H1 (cell line): ENCODE measurements around the gene PRADC1. TPM values are rescaled to one million over a fixed set of nuclear protein-coding genes. Genes with fewer than 3 reads are reported as not detected.

Experiments
- CTCF ChIA-PET: fragments of 300-600 bp; sonication (Branson Sonifier 250); formaldehyde crosslinking; loops from one replicate; lab custom pipeline; 2021; ENCODE audit not compliant: partially characterized antibody; lab: Charles Lee
- POLR2A ChIA-PET: fragments of 300-600 bp; sonication (Branson Sonifier 250); formaldehyde crosslinking; loops from one replicate; lab custom pipeline; 2021; ENCODE audit warnings: inconsistent platforms; ENCODE audit not compliant: partially characterized antibody; lab: Charles Lee
- DNase-seq, 2 experiments: peaks; one replicate each; pipeline versions ENCODE4 v3.0.0 to v3.0.0-alpha.2; 2010 to 2022; ENCODE audit warnings: low spot score in 2 of 2, low read depth in 1 of 2, mixed read lengths in 1 of 2
- FAIRE-seq: peaks from 2 replicates; lab custom pipeline; 2011; peaks lifted over from hg19 to GRCh38; lab: Jason Lieb, UNC
- H2AFZ ChIP-seq: 2 replicates; pipeline ENCODE4 v1.8.1; 2012; ENCODE audit warnings: low read length, inconsistent platforms
- H2AK5ac ChIP-seq: 2 replicates; pipeline ENCODE4 v1.6.1; 2013; ENCODE audit warnings: low read depth, low read length
- H2BK120ac ChIP-seq: replicated peaks from 2 replicates; pipeline ENCODE3; 2013; ENCODE audit warnings: low read depth, low read length, inconsistent platforms
- H2BK12ac ChIP-seq: 2 replicates; pipeline ENCODE4 v1.6.1; 2013; ENCODE audit warnings: low read depth, low read length
- H2BK15ac ChIP-seq: 2 replicates; pipeline ENCODE4 v1.6.1; 2013; ENCODE audit warnings: low read length
- H2BK20ac ChIP-seq: 2 replicates; pipeline ENCODE4 v1.6.1; 2013; ENCODE audit warnings: low read length
- H2BK5ac ChIP-seq: 2 replicates; pipeline ENCODE4 v1.6.1; 2013; ENCODE audit warnings: low read depth, low read length
- H3K14ac ChIP-seq: 2 replicates; pipeline ENCODE4 v1.6.1; 2013; ENCODE audit warnings: inconsistent platforms; ENCODE audit not compliant: insufficient read length
- H3K18ac ChIP-seq: 2 replicates; pipeline ENCODE4 v1.6.1; 2013; ENCODE audit warnings: low read length; ENCODE audit errors: extremely low read depth
- H3K23ac ChIP-seq: 2 replicates; pipeline ENCODE4 v1.6.1; 2013; ENCODE audit warnings: inconsistent platforms; ENCODE audit not compliant: insufficient read length
- H3K23me2 ChIP-seq: 2 replicates; pipeline ENCODE4 v1.6.1; 2013; ENCODE audit warnings: low read depth, low read length
- H3K27ac ChIP-seq: 2 replicates; pipeline ENCODE4 v1.6.1; 2011; ENCODE audit warnings: low read depth, low read length, inconsistent platforms
- H3K27me3 ChIP-seq, 4 experiments: replicated peaks in 1 of 4; 1 replicate in 1 of 4; 2 replicates in 3 of 4; pipeline versions ENCODE4 v1.6.1 to v1.8.1; 2011 to 2013; ENCODE audit warnings: low read length in 3 of 4, mild to moderate bottlenecking in 3 of 4, inconsistent platforms in 2 of 4, mixed read lengths in 2 of 4, moderate library complexity in 1 of 4; ENCODE audit not compliant: control insufficient read depth in 3 of 4, insufficient read depth in 3 of 4; ENCODE audit errors: extremely low read depth in 1 of 4
- H3K36me3 ChIP-seq, 4 experiments: 2 replicates each; pipeline versions ENCODE4 v1.6.1 to v1.8.1; 2011 to 2013; ENCODE audit warnings: mild to moderate bottlenecking in 4 of 4, low read length in 3 of 4, moderate library complexity in 2 of 4, control low read depth in 1 of 4, inconsistent platforms in 1 of 4; ENCODE audit not compliant: insufficient read depth in 4 of 4, control insufficient read depth in 2 of 4
- H3K4ac ChIP-seq: replicated peaks from 2 replicates; pipeline ENCODE3; 2013; ENCODE audit warnings: low read length, low read depth, mixed read lengths, inconsistent platforms; ENCODE audit not compliant: insufficient read length
- H3K4me1 ChIP-seq, 4 experiments: replicated peaks in 1 of 4; 1 replicate in 1 of 4; 2 replicates in 3 of 4; pipeline versions ENCODE4 v1.6.1 to v1.8.1; 2011 to 2013; ENCODE audit warnings: low read length in 3 of 4, inconsistent platforms in 2 of 4, mixed read lengths in 1 of 4; ENCODE audit not compliant: insufficient read depth in 4 of 4, control insufficient read depth in 3 of 4
- H3K4me2 ChIP-seq, 2 experiments: 2 replicates each; pipeline versions ENCODE4 v1.6.1 to v1.8.1; 2011 to 2013; ENCODE audit warnings: low read depth in 2 of 2, low read length in 2 of 2, control low read depth in 1 of 2, inconsistent platforms in 1 of 2, mild to moderate bottlenecking in 1 of 2; ENCODE audit not compliant: insufficient read depth in 1 of 2
- H3K4me3 ChIP-seq, 4 experiments: fragments of 200-600, 300-600 bp in 1 of 4; sonication (generic), shearing (Covaris generic), sonication (Bioruptor Twin) in 1 of 4; 2 replicates each; pipeline versions ENCODE4 v1.5.1 to v1.8.1; 2011 to 2016; ENCODE audit warnings: low read length in 4 of 4, low read depth in 3 of 4, control low read depth in 2 of 4, inconsistent platforms in 2 of 4, mild to moderate bottlenecking in 2 of 4, mixed read lengths in 1 of 4, moderate library complexity in 1 of 4; ENCODE audit not compliant: insufficient read depth in 2 of 4; ENCODE audit errors: extremely low read depth in 1 of 4
- H3K56ac ChIP-seq: replicated peaks from 2 replicates; pipeline ENCODE3; 2013; ENCODE audit warnings: low read depth, mild to moderate bottlenecking, mixed read lengths, low read length, inconsistent platforms; ENCODE audit not compliant: insufficient read length
- H3K79me1 ChIP-seq: 2 replicates; pipeline ENCODE4 v1.6.1; 2013; ENCODE audit warnings: low read depth, low read length, control low read depth
- H3K79me2 ChIP-seq, 2 experiments: 2 replicates each; pipeline versions ENCODE4 v1.6.1 to v1.8.1; 2012 to 2013; ENCODE audit warnings: low read length in 2 of 2, mild to moderate bottlenecking in 2 of 2, inconsistent platforms in 1 of 2; ENCODE audit not compliant: insufficient read depth in 2 of 2, control insufficient read depth in 1 of 2
- H3K9ac ChIP-seq, 4 experiments: replicated peaks in 1 of 4; 1 replicate in 1 of 4; 2 replicates in 3 of 4; pipeline versions ENCODE4 v1.6.1 to v1.8.1; 2011 to 2013; ENCODE audit warnings: low read depth in 3 of 4, low read length in 3 of 4, control low read depth in 2 of 4, mild to moderate bottlenecking in 2 of 4, moderate library complexity in 2 of 4, inconsistent platforms in 1 of 4; ENCODE audit errors: extremely low read depth in 1 of 4
- H3K9me3 ChIP-seq, 2 experiments: 2 replicates each; pipeline versions ENCODE4 v1.6.1 to v1.8.1; 2012 to 2013; ENCODE audit warnings: mild to moderate bottlenecking in 2 of 2, moderate library complexity in 2 of 2, control low read depth in 1 of 2, inconsistent platforms in 1 of 2, low read depth in 1 of 2, low read length in 1 of 2, mixed read lengths in 1 of 2; ENCODE audit not compliant: insufficient read depth in 2 of 2
- H4K20me1 ChIP-seq, 2 experiments: replicated peaks in 1 of 2; 2 replicates each; pipeline versions ENCODE3 to v1.8.1; 2011 to 2013; ENCODE audit warnings: inconsistent platforms in 2 of 2, low read length in 2 of 2, mild to moderate bottlenecking in 1 of 2; ENCODE audit not compliant: insufficient read depth in 2 of 2, control insufficient read depth in 1 of 2
- H4K5ac ChIP-seq: 2 replicates; pipeline ENCODE4 v1.6.1; 2013; ENCODE audit warnings: low read length, low read depth, mixed read lengths, inconsistent platforms; ENCODE audit not compliant: insufficient read length
- H4K8ac ChIP-seq: 2 replicates; pipeline ENCODE4 v1.8.0; 2013; ENCODE audit warnings: mild to moderate bottlenecking, moderate library complexity, low read length, inconsistent platforms; ENCODE audit not compliant: insufficient read depth; ENCODE audit errors: extremely low read depth
- H4K91ac ChIP-seq: replicated peaks from 2 replicates; pipeline ENCODE3; 2013; ENCODE audit warnings: low read length, mixed read lengths, inconsistent platforms; ENCODE audit not compliant: insufficient read length
- CEBPB ChIP-seq: IDR thresholded peaks from 2 replicates; pipeline ENCODE4 v1.6.1; 2012; ENCODE audit warnings: low read depth, low read length
- E2F6 ChIP-seq: IDR thresholded peaks from 2 replicates; pipeline ENCODE4 v1.6.1; 2012; ENCODE audit warnings: inconsistent platforms
- GABPA ChIP-seq: IDR thresholded peaks from 2 replicates; pipeline ENCODE4 v1.6.1; 2011; ENCODE audit warnings: mild to moderate bottlenecking, low read length, moderate library complexity, borderline replicate concordance; ENCODE audit not compliant: insufficient read depth
- JUND ChIP-seq: IDR thresholded peaks from 2 replicates; pipeline ENCODE4 v1.6.1; 2011; ENCODE audit warnings: mild to moderate bottlenecking, improper control_type of control experiment, low read length
- NANOG ChIP-seq: IDR thresholded peaks from 2 replicates; pipeline ENCODE4 v1.6.1; 2011; ENCODE audit warnings: low read length, low read depth, mild to moderate bottlenecking, inconsistent platforms; ENCODE audit not compliant: insufficient read depth, poor library complexity, severe bottlenecking
- PHF8 ChIP-seq: fragments of 200-600 bp; sonication (generic); conservative IDR thresholded peaks from 2 replicates; pipeline ENCODE4 v1.7.1; 2012; ENCODE audit warnings: low read depth, mild to moderate bottlenecking, inconsistent platforms, low read length, moderate library complexity
- POLR2A ChIP-seq, 2 experiments: IDR thresholded peaks; 1 replicate in 1 of 2; 2 replicates in 1 of 2; pipeline ENCODE4 v1.6.1; 2011; ENCODE audit warnings: low read depth in 2 of 2, low read length in 2 of 2, mild to moderate bottlenecking in 2 of 2; ENCODE audit errors: control extremely low read depth in 1 of 2
- POU5F1 ChIP-seq: IDR thresholded peaks from 2 replicates; pipeline ENCODE4 v1.6.1; 2011; ENCODE audit warnings: low read depth, mild to moderate bottlenecking, low read length, moderate library complexity
- RFX5 ChIP-seq: IDR thresholded peaks from 2 replicates; pipeline ENCODE4 v1.6.1; 2011; ENCODE audit warnings: low read depth, low read length, improper control_type of control experiment, borderline replicate concordance
- SIX5 ChIP-seq: IDR thresholded peaks from 2 replicates; pipeline ENCODE4 v1.6.1; 2011; ENCODE audit warnings: mild to moderate bottlenecking, low read depth, low read length
- TBP ChIP-seq: IDR thresholded peaks from 2 replicates; pipeline ENCODE4 v1.6.1; 2011; ENCODE audit warnings: low read depth, low read length, improper control_type of control experiment
- USF2 ChIP-seq: IDR thresholded peaks from 2 replicates; pipeline ENCODE4 v1.6.1; 2011; ENCODE audit warnings: low read length, improper control_type of control experiment
- WGBS, 2 experiments: shearing (Covaris generic) in 1 of 2; methylation state at CpG; one replicate each; pipeline versions ENCODE4 v1.1.6 to v1.1.7; 2013 to 2015; ENCODE audit warnings: low lambda C conversion rate in 2 of 2, mixed read lengths in 2 of 2, inconsistent platforms in 1 of 2, low coverage in 1 of 2, missing lambda C conversion rate in 1 of 2; ENCODE audit not compliant: insufficient replicate concordance in 2 of 2, insufficient coverage in 1 of 2, insufficient read length in 1 of 2; ENCODE audit errors: extremely low coverage in 1 of 2, missing lambda C conversion rate in 1 of 2; 5-methylcytosine and 5-hydroxymethylcytosine counted together
- polyA plus RNA-seq, 7 experiments: library from polyadenylated mRNA; depleted of rRNA in 3 of 7; stranded (reverse) in 5 of 7; unstranded in 2 of 7; fragments of >200 nt in 5 of 7; fragments of 200-250 nt in 2 of 7; gene quantifications; 1 replicate in 5 of 7; 2 replicates in 1 of 7; 4 replicates in 1 of 7; pipeline versions ENCODE4 v1.2.1 to v1.2.3, GENCODE V29; 2011 to 2013; ENCODE audit warnings: missing spikeins in 2 of 7, mixed read lengths in 2 of 7
- total RNA-seq: library from RNA; stranded (reverse); fragmentation: NEBNext Ultra II Directional; extraction: Animal tissue kit (Norgen Biotek cat#: 25700); gene quantifications from 2 replicates; pipeline ENCODE4 v1.2.1, GENCODE V29; 2021

The PRADC1 gene
- total and polyA plus RNA-seq, 2 of the 8 experiments (the other 6 are each of a cell fraction or from before 2014, with no cell fraction given) = 8.9 to 13.1 TPM

GRCh38 chr2:73210696-73211095 lies 22.3 kb downstream of the PRADC1 start:
- FAIRE-seq = no peak
- 87% methylated on average over 6 of the region's 6 CpGs; no CpG with 5 or more reads in 1 of the 2 experiments for WGBS, 2 experiments
- TF ChIP-seq CEBPB (no peak), RFX5 (no peak), NANOG (no peak), TBP (no peak), E2F6 (no peak), POU5F1 (no peak), SIX5 (no peak), USF2 (no peak), GABPA (no peak), PHF8 (no peak), POLR2A (IDR thresholded peaks at IDR 0.05; ENCODE audit: control extremely low read depth in 1 of 2, low read depth in 2 of 2, low read length in 2 of 2) (no peak), JUND (no peak)

More at GRCh38 chr2:73210696-73211095, 22.3 kb downstream of the PRADC1 start:
- Histone ChIP-seq H2AK5ac (no peak overlapping the region), H4K8ac (no peak overlapping the region; the same call in 1 of the 2 replicates), H3K4me1 (peaks cover 0 to 3% (median 2%) of the 10 kb centered on the region in 4 experiments; a peak in 3 of 7 replicates), H2BK20ac (no peak overlapping the region), H3K36me3 (no peaks in the 10 kb centered on the region), H3K9ac (no peak overlapping the region), H3K4me3 (no peak overlapping the region), H3K27me3 (peaks cover 0 to 4% (median 2%) of the 10 kb centered on the region in 4 experiments; a peak in 1 of 7 replicates), H3K23ac (no peak overlapping the region), H2BK15ac (no peak overlapping the region), H3K4me2 (no peak overlapping the region), H4K20me1 (no peaks in the 10 kb centered on the region), H3K14ac (no peak overlapping the region), H3K9me3 (no peaks in the 10 kb centered on the region), H3K4ac (no peak overlapping the region), H3K23me2 (peaks cover 3% of the 10 kb centered on the region; the same call in 1 of the 2 replicates), H2BK12ac (no peak overlapping the region), H3K79me2 (peaks cover 5 to 12% of the 10 kb centered on the region in 2 experiments), H3K18ac (no peak overlapping the region), H3K27ac (no peak overlapping the region), H3K79me1 (peaks cover 3% of the 10 kb centered on the region; the same call in 1 of the 2 replicates), H4K5ac (no peak overlapping the region), H2AFZ (no peak overlapping the region), H4K91ac (no peak overlapping the region), H3K56ac (no peak overlapping the region), H2BK5ac (no peak overlapping the region), H2BK120ac (no peak overlapping the region)
- POLR2A ChIA-PET = interaction anchor here (2.4 to 6.2 kb wide), 3 partner anchors 8 to 33 kb away, joined by 8 to 39 read pairs (median 17); partner anchors contain the start of genes CCT7, NOTO and PRADC1
- DNase-seq = no peak
- CTCF ChIA-PET = interaction anchor here (0.9 to 8.4 kb wide), 9 partner anchors 8 to 318 kb away, joined by 3 to 92 read pairs (median 4); no protein-coding TSS in a partner anchor
